Measurements from ENCODE around the gene PTPRB.

PTPRB gene

GRCh38 chr12:70637303-70638085 is at the start of gene PTPRB:
Gene PTPRB (minus strand): TSS chr12:70637429. CDS start chr12:70637395, 34 bp downstream.
- ChIA-PET CTCF (no interaction called here), POLR2A (no interaction called here)
- Histone ChIP-seq H3K4me3 (ENCODE audit: low read depth, low read length) (no peak within 1 kb of the TSS), H3K27ac (ENCODE audit: extremely low read depth, low read depth, low read length) (no peak within 1 kb of the TSS), H3K9me3 (ENCODE audit: control insufficient read depth, insufficient read depth, low read depth, low read length) (no peaks in the 10 kb centered on the region), H3K36me3 (ENCODE audit: control insufficient read depth in 2 of 2, insufficient read depth in 1 of 2, low read length in 2 of 2) (no peaks in the 10 kb centered on the region), H3K4me1 (ENCODE audit: control insufficient read depth, insufficient read depth, low read length) (peaks cover 10% of the 10 kb centered on the region)
- TF ChIP-seq KLF8 (tag by site-specific recombination; IDR thresholded peaks at IDR 0.05), result peak; percentile 77
- no peak for TF ChIP-seq ZNF510 (tag by site-specific recombination; IDR thresholded peaks at IDR 0.05; ENCODE audit: insufficient replicate concordance)
- peak; percentile 84 for TF ChIP-seq SP7 (tag by site-specific recombination; IDR thresholded peaks at IDR 0.05)
- 0 out of 2 replicates have a peak, but pooled peaks have one; percentile 16 for TF ChIP-seq BCL6B (tag by site-specific recombination; IDR thresholded peaks at IDR 0.05)
- 0 out of 2 replicates have a peak, but pooled peaks have one; percentile 19 for TF ChIP-seq ZNF366 (tag by site-specific recombination; conservative IDR thresholded peaks at IDR 0.05)
- TF ChIP-seq ZNF26 (tag by site-specific recombination; IDR thresholded peaks at IDR 0.05), result peak; percentile 23; the same call in 1 of the 2 replicates
- TF ChIP-seq ZFP3 (tag by site-specific recombination; IDR thresholded peaks at IDR 0.05; ENCODE audit: low read depth), result no peak
- TF ChIP-seq MEIS1 (CRISPR knock-in tag; IDR thresholded peaks at IDR 0.05; ENCODE audit: borderline replicate concordance), result 0 out of 2 replicates have a peak, but pooled peaks have one; percentile 26

- ChIA-PET CTCF (interaction anchor here (0.5 to 1.4 kb wide), 5 partner anchors 21 to 807 kb away, joined by 3 to 4 read pairs (median 3); no protein-coding TSS in a partner anchor), POLR2A (no interaction called here)
These were observed 49.7 kb upstream of the PTPRB start for GRCh38 chr12:70686907-70687306.

GRCh38 chr12:70686299-70686698 is 49.1 kb upstream of the PTPRB start:
- Histone ChIP-seq H3K27ac (ENCODE audit: extremely low read depth, low read depth, low read length) (no peak overlapping the region), H3K4me3 (ENCODE audit: low read depth, low read length) (no peak overlapping the region), H3K9me3 (ENCODE audit: control insufficient read depth, insufficient read depth, low read depth, low read length) (no peaks in the 10 kb centered on the region), H3K4me1 (ENCODE audit: control insufficient read depth, insufficient read depth, low read length) (no peaks in the 10 kb centered on the region), H3K36me3 (ENCODE audit: control insufficient read depth in 2 of 2, insufficient read depth in 1 of 2, low read length in 2 of 2) (no peaks in the 10 kb centered on the region)
- ChIA-PET POLR2A (no interaction called here), CTCF (interaction anchor here (0.7 to 1.1 kb wide), 2 partner anchors 20 to 403 kb away, joined by 3 to 4 read pairs; no protein-coding TSS in a partner anchor)
- TF ChIP-seq ZBTB10 (tag by site-specific recombination; IDR thresholded peaks at IDR 0.05) (no peak), ZFP3 (tag by site-specific recombination; IDR thresholded peaks at IDR 0.05; ENCODE audit: low read depth) (no peak), ZNF132 (tag by site-specific recombination; IDR thresholded peaks at IDR 0.05; ENCODE audit: borderline replicate concordance) (no peak), MEIS1 (CRISPR knock-in tag; IDR thresholded peaks at IDR 0.05; ENCODE audit: borderline replicate concordance) (no peak), BCL6B (tag by site-specific recombination; IDR thresholded peaks at IDR 0.05) (no peak), ZNF26 (tag by site-specific recombination; IDR thresholded peaks at IDR 0.05) (no peak), YY1 (tag by site-specific recombination; IDR thresholded peaks at IDR 0.05) (no peak), ZNF394 (tag by site-specific recombination; IDR thresholded peaks at IDR 0.05; ENCODE audit: borderline replicate concordance) (no peak)

More at GRCh38 chr12:70686907-70687306, 49.7 kb upstream of the PTPRB start:
- H3K36me3 ChIP-seq (ENCODE audit: control insufficient read depth in 2 of 2, insufficient read depth in 1 of 2, low read length in 2 of 2), result no peaks in the 10 kb centered on the region
- no peaks in the 10 kb centered on the region for H3K4me1 ChIP-seq (ENCODE audit: control insufficient read depth, insufficient read depth, low read length)
- 0 out of 2 replicates have a peak, but pooled peaks have one; percentile 42 for TF ChIP-seq ZNF768 (tag by site-specific recombination; IDR thresholded peaks at IDR 0.05)
- TF ChIP-seq ZXDB (tag by site-specific recombination; IDR thresholded peaks at IDR 0.05), result no peak
- no peak for TF ChIP-seq ZNF354C (tag by site-specific recombination; IDR thresholded peaks at IDR 0.05; ENCODE audit: borderline replicate concordance, low read depth)
- no peak for TF ChIP-seq PBX3 (CRISPR knock-in tag; IDR thresholded peaks at IDR 0.05)
- no peak for TF ChIP-seq RBAK (tag by site-specific recombination; IDR thresholded peaks at IDR 0.05)
- no peak for TF ChIP-seq GLI4 (tag by site-specific recombination; IDR thresholded peaks at IDR 0.05)
- H3K4me3 ChIP-seq (ENCODE audit: low read depth, low read length), result no peak overlapping the region
- no peaks in the 10 kb centered on the region for H3K9me3 ChIP-seq (ENCODE audit: control insufficient read depth, insufficient read depth, low read depth, low read length)
- H3K27ac ChIP-seq (ENCODE audit: extremely low read depth, low read depth, low read length), result no peak overlapping the region

All from HEK293 (cell line).